GM18858 (cell line): Measurements from ENCODE around the gene MTARC2.
A peak's percentile ranks its signal among the peaks of the same experiment; 100 is the strongest.
"Not testable (repeated sequence)": the region's sequence is repeated elsewhere in the genome, so short reads cannot be mapped to it uniquely, and the experiment has no call there.

Experiments
- ATAC-seq: cut with Tn5 transposase; IDR thresholded peaks from one replicate; pipeline ENCODE4 v1.9.1; 2021; ENCODE audit not compliant: unreplicated experiment

Gene MTARC2

DNA sequence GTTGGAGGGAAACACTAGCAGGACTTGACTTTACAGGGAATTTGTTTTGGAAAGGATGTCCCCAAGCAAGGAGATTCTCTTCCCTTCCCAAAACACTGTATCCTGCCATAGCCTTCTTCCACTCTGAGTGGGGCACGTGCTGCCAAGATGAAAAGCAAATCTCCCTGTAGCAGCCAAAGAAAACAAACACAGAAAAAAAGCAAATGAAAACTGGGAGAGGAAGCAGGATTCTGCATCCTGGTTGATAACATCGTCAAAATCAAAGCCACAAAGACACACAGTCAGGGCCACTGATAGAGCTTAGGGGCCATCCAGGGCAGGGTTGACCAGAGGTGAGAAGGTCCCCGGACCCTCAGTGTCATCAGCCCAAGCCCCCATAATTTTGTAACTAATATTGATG lies 16.0 kb upstream of the MTARC2 start:
- no peak for ATAC-seq

DNA sequence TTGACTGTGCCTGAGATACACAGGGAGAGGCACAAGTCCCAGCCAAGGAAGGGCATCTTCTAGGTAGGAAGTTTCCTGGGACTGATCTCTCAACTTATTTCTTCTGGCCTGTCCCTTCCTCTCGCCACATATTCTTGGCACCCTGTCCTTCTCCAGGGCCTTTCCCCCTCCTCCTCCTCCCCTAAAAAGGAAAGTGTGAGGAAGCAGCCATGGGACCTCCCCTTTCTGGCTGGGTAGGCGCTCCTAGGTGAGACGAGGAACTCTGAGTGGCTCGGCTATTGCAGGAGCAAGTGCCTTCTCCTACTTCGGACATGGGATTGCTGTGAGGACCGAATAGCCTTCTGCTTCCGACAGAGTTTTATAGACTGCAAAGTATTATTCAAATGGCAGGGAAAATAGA lies 15.5 kb upstream of the MTARC2 start:
- ATAC-seq, result no peak

DNA sequence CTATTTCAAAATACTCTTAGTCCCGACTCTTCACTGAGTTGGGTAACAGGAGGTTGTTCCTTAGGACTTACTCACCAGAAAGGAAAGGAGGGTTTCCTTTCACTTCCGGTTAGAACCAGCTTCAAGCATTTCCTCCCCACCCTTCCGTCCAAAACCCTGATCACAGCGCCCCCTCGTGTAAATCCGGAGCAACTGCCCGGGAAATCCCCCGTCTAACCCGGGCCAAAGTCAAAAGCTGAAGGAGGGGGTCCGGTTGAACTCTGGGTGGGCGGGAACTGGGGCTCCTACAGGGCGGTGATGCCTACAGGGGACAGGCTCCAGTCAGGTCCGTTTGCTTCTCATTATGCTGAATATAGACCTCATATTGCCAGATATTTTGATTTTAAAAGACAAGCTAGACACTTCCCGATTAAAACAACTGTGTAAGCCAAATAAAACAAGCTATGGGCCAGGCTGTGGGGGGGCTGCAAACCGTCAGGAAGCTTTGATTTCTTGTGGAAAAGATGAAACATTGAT lies 15.0 kb upstream of the MTARC2 start:
- peak; percentile 84 for ATAC-seq

DNA sequence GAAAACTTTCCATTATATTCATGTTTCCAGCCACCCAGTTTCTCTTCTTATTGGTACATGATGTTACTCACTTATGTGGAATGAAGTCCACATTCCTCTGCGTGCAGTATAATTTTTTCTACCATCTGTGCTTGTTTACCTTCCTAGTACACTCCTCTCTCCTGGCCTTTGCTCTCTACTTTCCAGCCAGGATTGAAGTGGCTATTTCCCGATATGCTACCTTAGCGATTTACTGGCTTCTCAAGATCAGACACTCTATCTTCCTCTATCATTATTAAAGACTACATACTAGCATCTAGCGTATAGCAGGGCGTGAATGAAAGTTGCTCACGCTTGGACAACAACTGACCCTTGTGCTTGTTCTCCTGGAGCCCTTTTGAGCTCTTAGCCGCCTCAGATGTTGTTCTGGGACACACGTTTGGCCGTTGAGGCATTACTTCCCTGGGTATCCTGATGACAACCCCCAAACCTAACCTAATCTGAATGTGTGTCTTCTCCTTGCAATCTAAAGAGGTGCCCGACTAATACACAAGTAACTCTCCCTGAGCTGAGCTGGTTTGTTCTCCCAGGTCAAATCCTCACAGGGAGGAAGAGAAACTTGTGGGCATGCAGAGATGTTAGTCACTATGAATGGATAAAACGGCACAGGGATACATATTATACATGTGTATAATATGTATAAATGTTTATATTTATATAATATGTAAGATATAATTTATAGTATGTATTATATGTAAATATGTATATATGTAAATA lies 13.4 kb upstream of the MTARC2 start:
- no peak for ATAC-seq

DNA sequence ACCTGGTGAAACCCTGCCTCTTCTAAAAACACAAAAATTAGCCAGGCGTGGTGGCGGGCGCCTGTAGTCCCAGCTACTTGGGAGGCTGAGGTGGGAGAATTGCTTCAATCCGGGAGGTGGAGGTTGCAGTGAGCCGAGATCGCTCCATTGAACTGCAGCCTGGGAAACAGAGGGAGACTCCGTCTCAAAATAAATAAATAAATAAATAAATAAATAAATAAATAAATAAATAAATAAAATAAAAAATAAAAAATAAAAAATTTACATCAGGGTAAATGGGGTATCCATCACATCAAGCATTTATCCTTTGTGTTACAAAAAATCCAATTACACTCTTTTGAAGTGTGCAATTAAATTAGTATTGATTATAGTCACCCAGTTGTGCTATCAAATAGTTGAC lies 11.8 kb upstream of the MTARC2 start:
- ATAC-seq, result not testable (repeated sequence)

DNA sequence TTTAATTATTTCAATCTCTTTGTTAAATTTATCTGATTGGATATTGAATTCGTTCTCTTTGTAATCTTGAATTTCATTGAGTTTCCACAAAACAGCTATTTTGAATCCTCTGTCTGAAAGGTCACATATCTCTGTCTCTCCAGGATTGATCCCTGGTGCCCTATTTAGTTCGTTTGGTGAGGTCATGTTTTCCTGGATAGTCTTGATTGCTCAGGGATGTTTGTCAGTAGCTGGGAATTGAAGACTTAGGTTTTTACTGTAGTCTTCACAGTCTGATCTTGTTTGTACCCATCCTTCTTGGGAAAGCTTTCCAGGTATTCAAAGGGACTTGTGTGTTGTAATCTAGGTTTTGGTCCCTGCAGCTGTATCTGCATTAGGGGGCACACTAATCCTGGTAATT lies 6.8 kb upstream of the MTARC2 start:
- no peak for ATAC-seq

DNA sequence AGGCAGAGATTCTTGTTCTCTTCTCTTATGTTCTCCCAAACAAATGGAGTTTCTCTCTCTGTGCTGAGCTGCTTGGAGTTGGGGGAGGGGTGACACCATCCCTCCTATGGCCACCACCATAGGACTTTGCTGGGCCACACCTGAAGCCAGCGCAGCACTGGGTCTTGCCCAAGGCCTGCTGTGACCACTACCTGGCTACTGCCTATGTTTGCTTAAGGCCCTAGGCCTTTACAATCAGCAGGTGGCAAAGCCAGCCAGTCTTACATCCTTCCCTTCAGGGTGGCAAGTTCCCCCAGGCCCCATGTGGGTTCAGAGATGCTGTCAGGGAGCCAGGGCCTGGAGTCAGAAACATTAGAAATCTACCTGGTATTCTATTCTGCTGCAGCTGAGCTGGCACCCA lies 6.3 kb upstream of the MTARC2 start:
- no peak for ATAC-seq

DNA sequence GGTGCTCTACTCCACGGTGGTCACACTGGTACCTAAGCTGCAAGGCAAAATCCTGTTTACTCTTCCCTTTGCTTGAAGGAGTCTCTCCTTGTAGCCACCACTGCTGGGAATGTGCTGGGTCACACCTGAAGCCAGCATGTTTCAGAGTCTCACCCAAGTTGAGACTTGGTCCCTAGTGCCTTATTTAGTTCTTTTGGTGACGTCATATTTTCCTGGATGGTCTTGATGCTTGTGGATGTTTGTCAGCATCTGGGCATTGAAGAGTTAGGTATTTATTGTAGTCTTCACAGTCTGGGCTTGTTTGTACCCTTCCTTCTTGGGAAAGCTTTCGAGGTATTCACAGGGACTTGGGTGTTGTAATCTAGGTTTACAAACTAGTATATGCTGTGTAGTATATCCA lies 5.6 kb upstream of the MTARC2 start:
- no peak for ATAC-seq

DNA sequence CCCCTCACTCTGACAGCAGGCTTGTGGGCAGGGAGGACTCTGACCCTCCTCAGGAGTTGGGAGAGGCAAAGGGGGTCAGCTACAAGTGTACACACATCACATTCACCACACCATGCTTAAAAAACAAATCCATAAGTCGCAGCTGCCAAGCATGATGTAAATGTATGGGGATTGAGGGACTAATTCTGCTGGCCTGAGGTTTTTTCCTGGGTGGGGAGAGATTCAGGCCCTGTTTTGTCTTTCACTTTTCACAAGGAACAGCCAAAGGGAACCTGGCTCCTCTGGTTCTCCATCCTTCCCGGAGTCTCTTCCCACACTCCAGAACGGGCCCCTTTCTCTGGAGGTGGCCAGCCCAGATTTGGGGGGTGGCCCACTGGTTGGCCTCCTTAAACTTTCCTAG lies 1.3 kb upstream of the MTARC2 start:
- no peak for ATAC-seq

DNA sequence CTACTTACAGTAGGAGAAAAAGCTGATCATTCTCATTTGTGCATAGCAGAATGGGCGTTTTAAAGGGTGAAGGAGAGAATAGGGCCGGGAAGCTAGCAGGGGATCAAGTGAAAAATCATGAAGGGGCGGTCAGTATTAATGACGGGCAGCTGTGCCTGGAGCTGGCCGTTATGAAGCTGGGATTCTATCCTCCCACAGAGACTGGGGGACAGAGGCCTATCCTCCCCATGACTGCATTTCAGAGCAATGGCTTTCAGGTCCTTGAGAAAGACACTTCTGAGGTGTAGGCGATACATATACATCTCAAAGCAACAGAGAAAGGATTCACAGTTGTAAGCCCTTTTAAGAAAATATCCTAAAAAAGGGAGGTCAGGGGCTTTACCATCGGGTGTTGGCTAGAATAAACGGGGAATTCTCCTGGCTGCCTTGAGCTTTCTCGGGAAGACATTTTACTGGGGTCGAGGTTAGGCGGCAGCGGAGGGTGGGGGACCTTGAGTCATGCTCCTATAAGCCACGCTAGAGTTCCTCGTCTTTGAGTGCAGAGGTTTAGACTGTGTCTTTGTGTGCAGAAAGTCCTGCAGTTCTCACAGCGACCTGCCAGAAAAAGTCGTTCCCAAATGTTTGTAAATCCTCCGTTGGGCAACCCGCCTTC lies 559 bp upstream of the MTARC2 start:
- no peak for ATAC-seq

DNA sequence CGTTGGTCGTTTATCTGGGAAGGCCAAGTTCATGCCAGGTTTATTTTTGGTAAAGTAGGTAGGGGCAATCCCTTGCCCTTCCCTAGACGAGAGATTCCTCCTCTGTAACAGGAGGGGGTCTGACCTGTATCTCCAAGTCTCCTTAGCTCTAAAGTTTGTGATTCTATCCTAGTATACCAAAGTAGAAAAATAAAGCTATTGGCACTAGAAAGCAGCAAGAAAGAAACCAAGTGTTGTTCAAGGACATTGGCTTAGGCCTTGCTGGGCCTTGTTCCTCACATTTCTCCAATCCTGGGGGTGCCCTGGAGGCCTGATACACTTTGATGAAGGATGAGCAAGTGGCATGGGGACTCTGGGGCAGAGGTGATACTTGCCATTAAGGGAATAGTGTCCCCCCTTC lies 814 bp downstream of the MTARC2 start:
- ATAC-seq, result no peak

DNA sequence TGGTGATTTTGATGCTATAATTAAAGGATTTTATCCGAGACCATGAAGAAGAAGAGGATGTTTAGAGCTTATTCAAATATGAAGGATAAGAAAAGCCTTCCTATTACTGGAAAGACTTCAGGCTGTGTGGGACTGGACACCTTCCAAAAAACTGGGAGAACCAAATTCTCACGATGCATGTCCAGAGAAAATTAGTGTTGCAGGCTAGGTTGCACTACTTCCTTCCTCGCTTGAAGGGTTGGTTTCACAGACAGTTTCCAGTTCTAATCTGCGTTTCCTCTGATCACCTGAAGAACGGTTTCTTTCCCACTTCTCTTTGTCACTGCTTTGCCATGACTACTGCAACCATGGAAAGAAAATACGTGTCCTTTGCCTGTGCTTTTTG lies 2.0 kb downstream of the MTARC2 start:
- ATAC-seq, result no peak

DNA sequence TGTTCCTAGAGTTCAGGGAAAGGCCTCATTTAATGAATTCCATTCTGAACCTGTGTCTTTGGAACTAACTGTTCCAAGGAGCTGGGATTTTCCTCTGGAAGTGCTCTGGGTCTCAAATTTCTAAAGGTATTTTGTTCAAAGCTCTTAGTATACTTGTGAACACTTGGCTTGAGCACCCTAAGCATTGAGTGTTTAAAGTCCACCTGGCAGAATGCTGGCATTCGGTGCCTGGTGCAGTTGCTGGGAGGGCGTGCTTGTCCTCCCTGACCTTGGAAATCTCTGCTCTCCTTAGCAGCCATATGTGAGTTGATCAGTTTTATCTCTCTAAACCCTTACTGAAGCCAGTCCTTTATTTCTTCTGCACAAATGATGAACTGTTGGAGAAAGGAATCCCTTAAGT lies 3.0 kb downstream of the MTARC2 start:
- no peak for ATAC-seq

DNA sequence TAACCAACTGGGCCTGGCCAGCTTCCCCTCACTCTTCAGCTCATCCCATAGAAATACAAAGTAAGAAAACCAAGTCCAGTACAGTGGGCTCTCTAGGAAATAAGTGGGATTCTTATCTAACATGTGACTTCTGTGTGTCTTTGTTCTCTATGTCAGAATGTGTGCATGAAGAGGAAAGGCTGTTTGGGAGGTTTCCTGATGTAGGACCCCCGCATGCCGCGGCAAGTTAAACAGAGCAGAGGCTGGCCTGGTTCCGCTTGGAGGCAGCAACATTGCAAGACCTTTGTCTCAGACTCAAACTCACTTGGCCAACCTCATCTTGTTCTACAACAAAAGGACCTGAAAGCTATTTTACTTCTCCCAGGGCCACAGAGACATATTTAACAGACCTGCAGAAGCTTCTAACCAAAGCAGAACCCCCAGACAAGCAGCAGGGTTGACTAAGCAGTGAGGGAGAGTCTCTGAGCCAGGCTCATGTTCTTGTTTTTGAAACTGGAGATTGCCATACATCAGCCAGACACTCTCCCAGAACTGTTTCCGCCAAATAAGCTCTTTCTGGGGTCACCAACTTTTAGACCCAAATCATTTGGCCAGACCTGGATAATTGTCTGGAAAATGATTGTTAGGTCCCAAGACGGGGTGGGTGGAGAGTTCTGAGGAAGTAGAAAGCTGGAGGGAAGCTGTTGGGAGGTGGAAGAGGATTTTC lies 6.2 kb downstream of the MTARC2 start:
- ATAC-seq, result no peak

DNA sequence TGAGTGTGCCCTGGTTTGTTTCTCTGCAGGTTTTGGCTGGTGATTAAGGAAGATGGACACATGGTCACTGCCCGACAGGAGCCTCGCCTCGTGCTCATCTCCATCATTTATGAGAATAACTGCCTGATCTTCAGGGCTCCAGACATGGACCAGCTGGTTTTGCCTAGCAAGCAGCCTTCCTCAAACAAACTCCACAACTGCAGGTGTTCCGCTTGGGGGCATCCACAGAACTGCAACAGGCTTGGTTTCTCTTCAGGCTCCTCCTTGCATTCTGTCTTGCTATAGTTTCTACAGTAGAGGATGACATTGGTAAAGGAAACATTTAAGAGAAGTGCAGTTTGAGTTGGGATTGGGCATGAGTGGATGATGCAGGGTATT lies 6.8 kb downstream of the MTARC2 start:
- no peak for ATAC-seq

DNA sequence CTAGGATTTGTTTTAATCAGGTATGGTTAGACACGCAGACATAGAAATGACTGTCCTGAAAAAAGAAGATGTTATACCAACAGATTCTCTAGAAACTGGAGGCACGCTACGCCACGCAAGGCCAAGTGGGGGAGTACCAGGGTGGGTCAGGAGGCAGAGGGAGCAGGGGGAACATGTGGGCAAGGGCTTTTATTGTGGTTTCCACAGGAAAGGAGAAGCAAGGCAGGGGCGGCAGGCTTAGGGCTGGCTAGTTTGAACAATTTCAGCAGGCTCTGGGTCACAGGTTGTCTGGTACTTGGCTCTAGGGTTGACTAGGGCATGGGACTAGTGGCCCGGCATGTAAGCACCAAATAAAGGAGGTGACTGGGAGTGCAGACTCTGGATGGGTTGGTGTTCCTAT lies 7.2 kb downstream of the MTARC2 start:
- ATAC-seq, result no peak

DNA sequence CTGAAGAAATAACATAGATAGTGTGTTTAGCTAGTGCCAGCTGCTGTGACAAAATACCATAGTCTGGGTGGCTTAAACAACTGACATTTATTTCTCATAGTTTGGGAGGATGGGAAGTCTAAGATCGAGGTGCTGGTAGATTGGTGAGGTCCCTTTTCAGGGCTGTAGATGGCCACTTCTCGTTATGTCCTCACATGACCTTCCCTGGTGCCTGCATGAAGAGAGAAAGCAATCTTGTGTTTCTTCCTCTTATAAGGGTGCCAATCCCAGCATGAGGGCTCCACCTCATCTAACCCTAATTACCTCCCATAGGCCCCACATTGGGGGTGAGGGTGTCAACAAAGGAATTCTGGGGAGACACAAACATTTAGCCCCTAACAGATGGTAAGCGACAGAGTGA lies 9.3 kb downstream of the MTARC2 start:
- ATAC-seq, result no peak

DNA sequence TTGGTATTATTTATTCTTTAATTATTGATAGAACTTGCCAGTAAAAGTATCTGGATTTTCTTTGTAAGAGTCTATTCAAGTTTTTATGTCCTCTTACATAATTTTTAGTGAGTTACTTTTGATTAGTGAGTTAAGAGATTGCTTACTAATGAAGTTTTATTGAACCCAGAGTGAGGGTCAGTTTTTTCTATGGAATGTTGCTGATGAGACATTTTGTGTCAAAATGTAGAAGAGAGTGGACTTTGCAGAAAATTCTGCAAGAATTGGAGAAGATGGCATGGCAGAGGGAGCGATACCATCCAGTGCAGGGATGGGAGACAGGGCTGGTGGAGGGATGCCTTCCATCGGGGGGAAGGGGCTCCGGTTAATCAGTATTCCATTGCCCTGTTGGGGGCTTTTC lies 11.0 kb downstream of the MTARC2 start:
- no peak for ATAC-seq

DNA sequence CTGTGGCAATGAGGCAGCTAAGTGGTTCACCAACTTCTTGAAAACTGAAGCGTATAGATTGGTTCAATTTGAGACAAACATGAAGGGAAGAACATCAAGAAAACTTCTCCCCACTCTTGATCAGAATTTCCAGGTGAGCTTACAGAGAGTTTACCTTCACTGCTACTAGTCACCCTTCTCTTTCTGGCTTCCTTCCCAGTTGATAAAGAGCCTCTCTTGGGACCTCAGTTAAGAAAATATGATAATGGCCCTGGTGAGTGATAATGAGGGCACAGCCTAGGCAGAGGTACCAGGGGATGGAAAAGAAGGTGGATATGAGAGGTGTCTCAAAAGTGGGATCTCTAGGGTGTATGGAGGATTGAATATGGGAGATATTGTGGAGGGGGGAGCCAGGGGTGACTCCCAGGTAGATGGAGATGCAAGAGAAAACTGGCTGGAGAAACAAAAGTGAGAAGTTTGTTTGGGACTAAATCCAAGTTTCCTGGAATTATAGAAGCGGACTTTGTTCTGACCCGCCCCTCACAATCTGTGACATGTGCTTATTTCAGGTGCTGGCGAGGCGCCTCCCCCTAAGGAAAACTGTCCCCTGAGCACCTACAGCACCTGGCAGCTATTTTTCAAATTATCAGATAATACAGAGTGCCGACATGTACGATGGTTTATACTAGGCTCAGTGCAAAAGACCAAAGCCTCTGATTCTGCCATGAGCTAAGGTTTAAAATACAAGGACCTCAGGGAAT lies 13.7 kb downstream of the MTARC2 start:
- ATAC-seq, result no peak

DNA sequence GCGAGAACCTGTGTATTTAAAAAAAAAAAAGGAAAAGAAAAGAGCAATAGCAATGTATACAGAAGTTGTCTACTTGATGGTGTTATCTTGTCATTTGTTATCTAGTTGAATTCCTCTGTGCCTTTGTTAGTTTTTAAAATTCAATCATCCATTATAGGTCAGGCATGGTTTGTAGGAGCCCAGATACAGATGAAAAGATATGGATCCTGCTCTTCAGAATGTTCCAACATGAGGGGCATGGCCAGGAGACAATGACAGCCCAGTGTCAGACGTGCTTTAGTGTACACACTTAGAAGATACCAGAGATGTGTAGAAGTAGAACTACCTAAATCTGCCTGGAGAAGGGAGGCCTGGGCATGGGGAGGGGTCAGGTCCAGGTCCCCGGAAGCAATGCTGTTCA lies 16.6 kb downstream of the MTARC2 start:
- no peak for ATAC-seq

DNA sequence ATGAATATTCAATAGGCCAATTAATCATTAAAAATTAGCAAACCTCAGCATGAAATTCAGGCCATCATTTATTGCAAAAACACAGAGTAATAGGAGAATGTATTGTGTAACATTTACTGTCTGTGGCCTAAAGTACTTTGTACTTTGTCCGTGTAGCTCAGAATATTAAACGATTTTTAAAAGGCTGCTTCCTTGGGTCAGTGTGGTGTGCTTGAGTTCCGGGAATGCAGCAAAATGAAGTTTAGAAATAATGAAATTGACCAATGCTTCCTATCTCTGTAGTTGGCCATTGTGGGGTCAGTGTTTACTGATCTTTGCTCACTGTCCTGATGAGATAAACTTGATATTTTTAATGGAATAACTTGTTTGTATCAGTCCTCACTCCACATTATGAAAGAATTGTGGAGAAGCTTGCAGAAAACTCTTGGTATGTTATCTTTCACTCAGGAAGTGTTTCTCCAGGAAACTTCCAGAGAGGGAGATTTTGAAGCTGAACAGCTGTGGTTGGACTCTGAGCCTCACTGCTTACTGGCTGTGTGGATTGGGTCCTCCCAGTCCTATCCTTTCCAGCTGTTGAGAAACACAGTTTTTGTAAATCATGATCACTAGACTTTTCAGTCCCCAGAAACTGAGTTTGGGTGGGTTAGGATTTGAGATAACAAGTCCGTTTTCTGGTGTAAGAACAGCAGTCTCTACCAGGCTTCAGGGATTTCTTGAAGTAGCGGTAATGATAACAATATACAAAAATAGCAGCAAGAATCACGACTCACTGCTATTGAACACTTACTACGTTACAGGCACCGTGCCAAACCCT lies 19.4 kb downstream of the MTARC2 start:
- ATAC-seq, result no peak
